GM10248 (cell line): Measurements from ENCODE around the gene PLA2G6.
"Not testable (repeated sequence)": the region's sequence is repeated elsewhere in the genome, so short reads cannot be mapped to it uniquely, and the experiment has no call there.

Source experiments
- CTCF ChIA-PET: fragments of 300-600 bp; sonication (Branson Sonifier 250); formaldehyde crosslinking; extraction: SDS; loops from one replicate; lab custom pipeline; 2021; ENCODE audit warnings: antibody characterized with exemption; lab: Yijun Ruan, JAX
- POLR2A ChIA-PET: fragments of 350-650 bp; sonication (Branson Sonifier 250); formaldehyde crosslinking; extraction: SDS; loops from one replicate; lab custom pipeline; 2020; ENCODE audit warnings: antibody characterized with exemption; lab: Yijun Ruan, JAX
- DNase-seq: peaks from one replicate; pipeline ENCODE4 v3.0.0; 2012; ENCODE audit errors: extremely low spot score
- TF ChIP-seq, protein P1 (sequence below): IDR thresholded peaks from 2 replicates; pipeline ENCODE4 v1.5.1; 2012; ENCODE audit warnings: mild to moderate bottlenecking, low read depth; ENCODE audit errors: extremely low read depth, missing control alignments, control extremely low read depth

Gene PLA2G6

DNA sequence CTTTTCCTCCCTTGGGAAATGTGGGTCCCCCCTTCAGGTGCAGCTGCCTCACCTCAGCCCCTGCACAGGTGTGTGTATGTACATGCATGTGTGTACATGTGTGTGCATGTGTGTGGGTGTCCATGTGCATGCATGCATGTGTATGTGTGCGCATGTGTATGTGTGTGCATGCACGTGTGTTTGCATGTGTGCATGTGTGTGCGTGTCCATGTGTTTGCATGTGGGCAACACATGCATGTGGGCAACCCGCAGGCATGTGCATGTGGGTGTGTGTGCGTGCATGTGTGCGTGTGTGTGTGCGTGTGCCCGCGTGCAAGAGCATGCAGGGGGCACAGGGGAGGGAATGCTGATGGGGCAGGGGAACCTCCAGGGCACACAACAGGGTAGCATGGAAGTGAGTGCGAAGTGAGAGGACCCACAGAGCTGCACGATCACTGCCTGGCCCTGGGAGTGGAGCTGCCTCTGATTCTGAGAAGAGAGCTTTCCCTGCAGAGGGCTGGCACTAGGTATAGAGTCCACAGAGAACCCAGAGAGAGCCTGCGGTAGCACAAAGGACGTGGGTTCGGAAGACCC is 56.5 kb downstream of the PLA2G6 start:
- DNase-seq, result no peak
- POLR2A ChIA-PET, result no interaction called here
- TF ChIP-seq, protein P1, sequence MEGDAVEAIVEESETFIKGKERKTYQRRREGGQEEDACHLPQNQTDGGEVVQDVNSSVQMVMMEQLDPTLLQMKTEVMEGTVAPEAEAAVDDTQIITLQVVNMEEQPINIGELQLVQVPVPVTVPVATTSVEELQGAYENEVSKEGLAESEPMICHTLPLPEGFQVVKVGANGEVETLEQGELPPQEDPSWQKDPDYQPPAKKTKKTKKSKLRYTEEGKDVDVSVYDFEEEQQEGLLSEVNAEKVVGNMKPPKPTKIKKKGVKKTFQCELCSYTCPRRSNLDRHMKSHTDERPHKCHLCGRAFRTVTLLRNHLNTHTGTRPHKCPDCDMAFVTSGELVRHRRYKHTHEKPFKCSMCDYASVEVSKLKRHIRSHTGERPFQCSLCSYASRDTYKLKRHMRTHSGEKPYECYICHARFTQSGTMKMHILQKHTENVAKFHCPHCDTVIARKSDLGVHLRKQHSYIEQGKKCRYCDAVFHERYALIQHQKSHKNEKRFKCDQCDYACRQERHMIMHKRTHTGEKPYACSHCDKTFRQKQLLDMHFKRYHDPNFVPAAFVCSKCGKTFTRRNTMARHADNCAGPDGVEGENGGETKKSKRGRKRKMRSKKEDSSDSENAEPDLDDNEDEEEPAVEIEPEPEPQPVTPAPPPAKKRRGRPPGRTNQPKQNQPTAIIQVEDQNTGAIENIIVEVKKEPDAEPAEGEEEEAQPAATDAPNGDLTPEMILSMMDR, result no peak
- CTCF ChIA-PET, result interaction anchor here (1.3 to 2.0 kb wide), 2 partner anchors 10 to 20 kb away, joined by 3 to 4 read pairs; no protein-coding TSS in a partner anchor

- TF ChIP-seq, protein P1, result no peak
- DNase-seq, result no peak
- POLR2A ChIA-PET, result no interaction called here
- CTCF ChIA-PET, result interaction anchor here (1.2 to 2.8 kb wide), 3 partner anchors 10 to 26 kb away, joined by 3 to 12 read pairs (median 3); no protein-coding TSS in a partner anchor
Measured at GRCh38 chr22:38124236-38124974, 57.2 kb downstream of the PLA2G6 start.

GRCh38 chr22:38122616-38123015 is 59.0 kb downstream of the PLA2G6 start:
- DNase-seq, result no peak
- POLR2A ChIA-PET, result no interaction called here
- TF ChIP-seq, protein P1, result no peak
- CTCF ChIA-PET, result interaction anchor here (1.2 to 2.8 kb wide), 2 partner anchors 8 to 9 kb away, joined by 3 to 12 read pairs; no protein-coding TSS in a partner anchor

DNA sequence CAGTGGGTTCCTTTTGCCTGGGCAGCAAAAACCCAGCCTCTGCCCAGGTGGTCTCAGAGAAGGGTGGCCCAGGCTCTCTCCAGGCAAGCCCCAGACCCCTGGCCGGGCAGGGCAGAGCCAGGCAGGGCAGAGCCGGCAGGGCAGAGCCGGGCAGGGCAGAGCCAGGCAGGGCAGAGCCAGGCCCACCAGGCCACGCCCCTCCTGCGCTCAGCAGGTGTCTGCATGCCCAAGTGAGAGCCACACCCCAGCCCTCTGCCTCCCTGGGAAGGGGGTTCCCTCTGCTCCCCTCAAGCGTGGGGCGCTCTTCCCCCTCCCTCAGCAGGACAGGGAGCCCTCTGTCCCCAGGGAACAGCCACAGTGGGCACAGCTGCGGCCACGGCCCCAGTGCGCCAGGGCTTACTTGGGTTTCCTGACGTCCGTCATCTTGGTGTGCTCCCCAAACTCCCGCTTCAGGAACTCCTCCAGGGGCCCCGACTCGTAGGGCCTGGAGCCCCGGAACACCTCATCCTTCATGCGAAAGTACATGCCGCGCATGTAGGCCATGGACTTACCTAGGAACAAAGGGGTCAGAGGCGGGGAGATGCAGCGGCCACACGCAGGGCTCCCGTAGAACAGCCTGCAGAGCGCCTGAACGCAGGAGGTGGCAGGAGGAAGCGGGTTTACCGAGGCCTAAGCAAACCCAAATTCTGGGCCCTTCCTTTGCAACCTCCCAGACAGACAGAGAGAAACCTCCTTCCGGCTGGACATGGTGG is 61.1 kb downstream of the PLA2G6 start:
- DNase-seq, result no peak
- POLR2A ChIA-PET, result no interaction called here
- CTCF ChIA-PET, result interaction anchor here (1.6 kb wide), 2 partner anchors 9 to 19 kb away, joined by 3 to 6 read pairs; no protein-coding TSS in a partner anchor
- TF ChIP-seq, protein P1, result no peak

- POLR2A ChIA-PET, DNase-seq: not testable (repeated sequence)
- CTCF ChIA-PET, result interaction anchor here (1.6 kb wide), 1 partner anchor 236 kb away, joined by 4 read pairs; no protein-coding TSS in a partner anchor
Measured at GRCh38 chr22:38118747-38119146, 62.9 kb downstream of the PLA2G6 start.

DNA sequence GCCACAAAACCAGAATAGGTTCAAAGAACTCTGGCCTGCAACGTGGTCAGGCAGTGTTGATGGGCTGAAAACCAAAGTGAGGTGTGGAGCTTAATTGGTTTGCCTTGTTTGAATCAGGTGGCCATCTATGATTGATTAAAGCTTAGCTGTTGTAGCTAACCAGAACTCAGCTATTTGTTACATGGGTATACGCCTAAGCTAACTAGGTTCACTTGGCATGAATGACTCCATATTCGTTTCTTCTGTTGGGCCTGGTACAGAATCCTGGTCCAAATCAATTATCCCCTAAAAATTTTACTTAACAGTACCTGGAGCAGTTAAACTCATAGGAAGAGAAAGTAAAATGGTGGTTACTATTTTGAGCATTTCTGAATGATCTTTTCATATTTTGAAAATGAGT is 63.4 kb downstream of the PLA2G6 start:
- DNase-seq, result no peak
- ChIA-PET CTCF (interaction anchor here (1.6 kb wide), 1 partner anchor 236 kb away, joined by 4 read pairs; no protein-coding TSS in a partner anchor), POLR2A (no interaction called here)
- TF ChIP-seq, protein P1, result no peak

GRCh38 chr22:38117556-38117955 is 64.1 kb downstream of the PLA2G6 start:
- POLR2A ChIA-PET, DNase-seq, CTCF ChIA-PET: not testable (repeated sequence)
